ENCODE data around the gene ANTXR1.
A peak's percentile ranks its signal among the peaks of the same experiment; 100 is the strongest.
"Not testable (repeated sequence)": the region's sequence is repeated elsewhere in the genome, so short reads cannot be mapped to it uniquely, and the experiment has no call there.

ANTXR1 gene

GRCh38 chr2:69244882-69245281, 231.9 kb downstream of the ANTXR1 start:
- DNase-seq, result no peak

DNA sequence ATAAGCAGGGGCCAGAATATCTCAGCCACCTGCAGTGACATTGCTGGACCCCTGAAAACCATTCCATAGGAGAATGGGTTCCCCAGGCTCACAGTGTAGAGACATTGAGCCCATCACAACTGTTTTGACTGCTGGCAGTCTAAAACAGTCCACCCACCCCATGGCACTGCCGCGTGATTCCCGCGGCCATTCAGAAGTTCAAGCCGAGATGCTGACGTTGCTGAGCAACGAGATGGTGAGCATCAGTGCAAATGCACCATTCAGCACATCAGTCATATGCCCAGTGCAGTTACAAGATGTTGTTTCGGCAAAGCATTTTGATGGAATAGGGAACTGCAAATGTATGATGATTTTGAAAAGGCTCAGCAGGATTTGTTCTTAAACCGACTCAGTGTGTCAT, 234.6 kb downstream of the ANTXR1 start:
- no peak for DNase-seq

DNA sequence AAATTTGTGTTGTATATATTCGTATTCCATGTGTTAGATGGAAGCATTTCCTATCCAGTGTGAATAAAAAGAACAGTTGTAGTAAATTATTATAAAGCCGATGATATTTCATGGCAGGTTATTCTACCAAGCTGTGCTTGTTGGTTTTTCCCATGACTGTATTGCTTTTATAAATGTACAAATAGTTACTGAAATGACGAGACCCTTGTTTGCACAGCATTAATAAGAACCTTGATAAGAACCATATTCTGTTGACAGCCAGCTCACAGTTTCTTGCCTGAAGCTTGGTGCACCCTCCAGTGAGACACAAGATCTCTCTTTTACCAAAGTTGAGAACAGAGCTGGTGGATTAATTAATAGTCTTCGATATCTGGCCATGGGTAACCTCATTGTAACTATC, 235.3 kb downstream of the ANTXR1 start:
- no peak for DNase-seq

- DNase-seq, result no peak
These were observed 238.0 kb downstream of the ANTXR1 start for GRCh38 chr2:69250981-69251380.

- no peak for DNase-seq
These were observed 239.0 kb downstream of the ANTXR1 start for GRCh38 chr2:69251943-69252342.

DNA sequence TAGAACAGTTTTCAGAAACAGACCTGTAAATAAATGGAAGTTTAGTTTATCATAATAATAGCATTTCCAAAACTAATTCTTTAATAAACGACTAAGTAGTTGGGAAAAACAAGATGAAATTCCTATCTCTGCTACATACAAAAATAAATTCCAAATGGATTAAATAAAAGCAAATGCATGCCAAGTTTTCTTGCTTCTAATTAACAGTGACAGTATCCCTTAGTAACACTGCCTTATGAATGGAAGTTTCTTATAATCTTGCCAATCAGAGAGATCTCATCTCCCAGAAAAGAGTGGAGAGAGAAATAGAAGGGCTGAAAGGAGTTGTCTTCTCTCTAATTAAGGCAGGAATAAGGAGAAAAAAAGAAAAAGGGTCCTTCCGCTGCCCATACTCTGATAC, 240.1 kb downstream of the ANTXR1 start:
- DNase-seq, result peak; percentile 65

DNA sequence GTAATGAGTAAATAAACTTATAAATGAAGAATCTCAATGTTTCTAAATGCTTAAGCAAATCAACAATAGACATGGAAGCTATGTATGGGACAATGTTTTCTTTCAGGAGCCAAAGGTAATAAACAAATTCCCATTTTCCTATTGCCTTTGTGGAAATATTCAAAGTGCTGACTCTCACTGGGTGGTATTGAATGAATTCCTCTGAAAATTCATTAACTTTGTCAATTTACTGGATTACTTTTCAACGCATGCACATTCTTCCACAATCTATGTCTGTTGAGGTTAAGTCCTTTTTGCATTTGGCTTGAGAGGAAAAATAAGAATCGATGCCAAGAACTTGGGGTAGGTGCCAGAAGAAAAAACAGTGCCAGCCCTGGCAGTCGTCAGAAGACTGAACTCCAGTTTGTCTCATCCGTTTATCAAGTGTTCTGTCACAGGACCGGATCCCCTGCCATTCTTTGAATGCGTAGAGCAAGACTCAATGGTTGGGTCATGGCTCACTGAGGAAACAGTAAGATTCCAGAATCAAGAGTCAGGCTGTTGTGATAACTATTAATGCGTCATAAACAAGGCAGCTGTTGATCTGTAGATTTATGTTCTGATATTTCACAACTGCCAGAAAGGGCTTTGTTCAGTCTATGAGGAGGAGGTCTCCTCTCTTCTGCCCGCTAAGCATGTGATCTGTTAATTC, 240.8 kb downstream of the ANTXR1 start:
- DNase-seq, result peak; percentile 99

- DNase-seq, result no peak
These were observed 242.8 kb downstream of the ANTXR1 start for GRCh38 chr2:69255760-69256159.

DNA sequence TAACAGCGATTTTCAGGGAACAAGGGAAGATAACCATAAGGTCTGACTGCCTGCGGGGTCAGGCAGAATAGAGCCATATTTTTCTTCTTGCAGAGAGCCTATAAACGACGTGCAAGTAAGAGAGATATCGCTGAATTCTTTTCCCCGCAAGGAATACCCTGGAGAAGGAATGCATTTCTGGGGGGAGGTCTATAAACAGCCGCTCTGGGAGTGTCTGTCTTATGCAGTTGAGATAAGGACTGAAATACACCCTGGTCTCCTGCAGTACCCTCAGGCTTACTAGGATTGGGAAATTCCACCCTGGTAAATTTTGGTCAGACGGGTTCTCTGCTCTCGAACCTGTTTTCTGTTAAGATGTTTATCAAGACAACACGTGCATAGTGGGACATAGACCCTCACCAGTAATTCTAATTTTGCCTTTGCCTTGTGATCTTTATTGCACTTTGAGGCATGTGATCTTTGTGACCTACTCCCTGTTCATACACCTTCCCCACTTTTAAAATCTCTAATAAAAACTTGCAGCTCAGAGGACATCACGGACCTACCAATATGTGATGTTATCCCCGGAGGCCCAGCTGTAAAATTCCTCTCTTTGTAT, 247.1 kb downstream of the ANTXR1 start:
- not testable (repeated sequence) for DNase-seq

- DNase-seq, result no peak
These were observed 247.7 kb downstream of the ANTXR1 start for GRCh38 chr2:69260666-69261065.

GRCh38 chr2:69269330-69269729, 256.4 kb downstream of the ANTXR1 start:
- no peak for DNase-seq

GRCh38 chr2:69271831-69272257, 258.9 kb downstream of the ANTXR1 start:
- peak; percentile 70 for DNase-seq

- no peak for DNase-seq
These were observed 260.0 kb downstream of the ANTXR1 start for GRCh38 chr2:69272803-69273471.

DNA sequence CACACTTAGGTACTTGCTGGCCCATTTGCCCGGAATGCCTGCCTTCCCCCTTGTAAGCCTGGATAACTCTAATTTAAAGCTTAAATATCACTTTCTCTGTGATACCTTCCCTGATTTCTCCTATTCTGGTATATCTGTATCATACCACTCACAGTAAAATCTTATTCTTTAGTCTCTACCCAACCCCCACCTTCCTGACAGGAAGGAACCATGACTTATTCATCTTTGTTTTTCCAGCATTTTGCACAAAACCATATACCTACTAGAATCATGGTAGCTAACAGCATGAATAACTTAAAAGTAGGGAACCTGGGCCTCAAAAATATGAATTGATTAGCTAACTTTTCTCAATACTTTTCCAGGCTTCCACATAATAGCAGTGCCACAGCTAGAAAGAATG, 262.5 kb downstream of the ANTXR1 start:
- DNase-seq, result no peak

DNA sequence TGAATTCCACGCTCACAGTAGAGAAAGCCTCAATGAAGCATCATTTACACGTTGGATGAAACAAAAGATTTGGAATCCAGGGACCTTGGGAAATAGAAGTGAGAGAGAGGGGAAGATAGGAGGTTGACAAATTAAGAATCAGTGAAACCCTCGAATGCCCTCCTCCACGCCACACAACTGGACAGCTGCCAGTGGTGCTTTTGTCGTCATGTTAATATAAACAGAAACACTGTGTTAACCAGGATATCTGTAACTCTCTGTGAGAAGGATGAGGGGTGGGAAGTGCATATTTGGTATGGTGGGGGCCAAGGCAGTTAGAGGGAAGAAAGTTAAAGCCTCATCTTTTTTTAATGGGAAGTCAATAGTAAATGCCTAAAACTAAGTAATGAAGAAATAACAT, 265.4 kb downstream of the ANTXR1 start:
- DNase-seq, result peak; percentile 30

DNA sequence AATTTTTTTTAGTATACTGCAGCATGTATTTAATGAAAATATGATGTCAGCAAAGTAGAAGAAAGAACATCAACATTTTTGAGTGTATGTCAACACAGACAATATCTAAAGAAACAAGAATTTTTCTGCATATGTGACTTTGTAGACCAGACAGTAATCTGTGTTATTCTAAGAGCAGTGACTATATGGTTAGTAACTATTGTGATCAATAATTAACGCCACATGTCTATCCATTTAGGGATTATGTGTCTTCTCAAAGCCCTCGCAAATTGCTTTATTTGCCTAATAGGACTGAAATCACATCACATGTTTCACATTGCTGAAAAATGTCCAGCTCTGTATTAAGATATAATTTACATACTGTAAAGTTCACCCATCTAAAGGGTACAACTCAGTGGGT, 266.2 kb downstream of the ANTXR1 start:
- DNase-seq, result peak; percentile 51

DNA sequence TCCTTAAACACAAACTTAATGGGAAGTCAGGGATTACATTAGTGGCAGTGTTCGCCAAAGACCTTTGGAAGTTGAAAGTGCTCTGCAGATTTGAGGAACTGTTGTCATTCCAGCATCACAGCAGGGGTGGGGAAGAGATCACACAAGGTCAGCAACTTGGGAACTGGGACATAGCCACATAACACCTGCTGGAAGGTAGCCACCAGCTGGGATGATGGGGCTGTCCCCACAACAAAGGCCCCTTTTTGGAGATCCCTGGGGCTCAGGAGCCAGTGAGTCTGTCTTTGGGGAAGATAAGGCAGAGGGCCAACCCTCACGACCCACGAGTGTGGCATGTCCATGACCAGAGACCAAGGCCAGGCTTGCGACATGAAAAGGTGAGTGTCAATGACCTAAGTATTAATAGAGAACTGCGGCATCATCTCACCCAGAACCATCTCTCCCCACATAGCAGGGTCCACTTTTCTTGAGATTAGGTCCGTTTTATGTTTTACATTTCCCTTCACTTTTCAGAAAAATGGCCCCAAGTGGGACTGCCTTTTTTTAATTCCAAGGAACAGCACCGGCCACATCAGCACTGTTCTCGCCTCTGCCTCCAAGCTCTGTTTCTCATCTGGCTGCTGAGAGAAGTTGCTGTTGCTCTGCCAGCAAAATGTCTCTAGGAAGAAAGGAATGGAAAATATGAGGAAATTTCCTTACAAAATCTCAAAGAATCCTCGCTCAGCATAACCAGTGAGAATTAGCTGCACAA, 267.1 kb downstream of the ANTXR1 start:
- no peak for DNase-seq

- DNase-seq, result no peak
These were observed 267.9 kb downstream of the ANTXR1 start for GRCh38 chr2:69280796-69281412.

DNA sequence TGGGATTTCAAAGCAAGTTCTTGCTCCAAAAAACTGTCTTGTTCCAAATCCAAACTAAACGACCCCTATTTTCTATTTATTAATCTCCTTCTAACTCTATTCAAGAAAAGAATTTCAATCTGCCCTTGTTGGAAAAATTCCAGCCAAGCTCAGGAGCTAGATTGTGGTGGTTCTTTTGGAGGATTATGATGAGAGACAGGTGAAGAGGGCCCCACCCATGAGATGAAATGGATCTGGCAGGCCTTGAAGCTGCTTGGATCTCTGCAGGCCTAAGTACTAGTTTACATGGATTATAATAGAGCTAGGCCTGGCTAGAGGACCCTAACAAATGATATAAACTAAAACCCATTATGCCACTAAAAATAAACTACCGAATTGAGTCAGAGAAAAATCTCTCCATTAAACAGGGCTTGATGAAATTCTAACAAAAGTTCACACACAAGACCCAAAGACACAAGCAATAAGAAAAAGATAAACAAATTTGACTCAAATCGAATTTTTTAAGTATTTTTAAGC, 272.5 kb downstream of the ANTXR1 start:
- DNase-seq, result no peak

GRCh38 chr2:69287544-69287943, 274.6 kb downstream of the ANTXR1 start:
- DNase-seq, result no peak

DNA sequence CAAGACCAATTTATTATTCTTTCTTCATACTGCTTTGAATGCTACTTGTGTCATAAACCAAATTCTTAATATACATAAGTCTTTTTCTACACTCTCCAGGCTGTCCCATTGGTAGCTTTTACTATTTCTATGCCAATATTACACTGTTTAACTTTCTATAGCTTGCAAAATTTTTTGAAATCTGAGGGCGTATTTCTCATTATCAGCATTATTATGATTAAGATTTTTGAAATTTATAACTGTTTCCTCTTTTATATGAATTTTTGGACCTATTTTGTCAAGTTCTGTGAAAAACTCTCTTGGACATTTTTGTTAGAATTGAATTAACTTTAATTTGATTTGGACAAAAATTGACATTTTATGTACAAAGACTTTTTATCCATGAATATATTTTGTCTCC, 275.4 kb downstream of the ANTXR1 start:
- DNase-seq, result no peak

DNA sequence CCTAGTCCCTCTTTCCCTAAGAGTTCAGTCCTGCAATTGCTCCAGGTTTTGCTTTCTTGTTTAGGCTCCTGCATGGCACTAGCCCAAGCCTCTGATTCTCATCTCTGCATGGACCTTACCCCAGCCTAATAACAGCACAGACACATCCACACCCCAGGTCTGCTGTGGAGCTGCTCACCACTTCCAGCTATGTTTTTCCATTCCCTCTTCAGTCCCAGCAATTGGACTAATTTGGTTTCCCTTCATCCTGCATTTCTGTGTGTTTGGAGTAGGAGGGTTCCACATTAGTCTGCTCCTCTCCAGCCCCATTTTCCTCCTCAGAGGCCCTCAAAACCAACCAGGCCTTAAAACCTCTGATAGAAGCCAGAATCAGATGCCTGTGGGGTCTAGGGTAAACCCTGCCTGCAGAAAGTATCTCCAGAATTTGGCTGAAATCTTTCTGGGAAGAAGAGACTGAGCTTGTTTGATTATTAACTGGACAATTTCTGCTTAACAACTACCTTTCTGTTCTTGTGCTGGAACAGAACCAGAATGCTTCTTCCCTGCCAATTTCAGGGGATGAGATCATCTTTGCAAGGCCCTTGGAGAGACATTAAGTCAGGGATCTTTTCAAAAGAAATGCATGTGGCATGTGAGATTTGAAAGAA, 278.1 kb downstream of the ANTXR1 start:
- DNase-seq, result peak; percentile 75

Data from fibroblast of skin of right quadriceps (primary cell).